Activated CD8-positive, alpha-beta memory T cell treated with anti-CD3 and anti-CD28 coated beads for 24 hours (primary cell): Measurements from ENCODE around the gene SASS6.
"Not testable (repeated sequence)": the region's sequence is repeated elsewhere in the genome, so short reads cannot be mapped to it uniquely, and the experiment has no call there.

Source experiments
- DNase-seq: peaks from one replicate; pipeline ENCODE4 v3.0.0-alpha.2; 2020

SASS6 gene

DNA sequence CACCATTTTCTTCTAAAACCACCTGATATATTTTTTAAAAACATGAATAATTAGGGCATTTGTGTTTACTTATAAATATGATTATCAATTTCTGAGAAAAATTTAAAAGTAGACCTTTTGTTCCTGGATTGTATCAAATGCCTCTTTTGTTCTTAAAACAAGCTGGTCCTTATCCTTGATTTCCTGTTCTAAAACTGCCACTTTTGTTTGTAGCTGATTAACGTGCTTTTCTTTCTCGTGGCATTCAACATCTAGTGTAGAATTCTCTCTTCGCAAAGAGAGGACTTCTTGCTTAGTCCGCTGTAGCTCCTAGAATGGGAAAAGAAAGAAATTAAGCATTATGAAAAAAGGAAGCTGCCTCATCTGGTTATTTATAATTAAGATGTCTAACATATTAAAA is 25.0 kb downstream of the SASS6 start:
- DNase-seq: no peak

- no peak for DNase-seq
These were observed 31.2 kb downstream of the SASS6 start for GRCh38 chr1:100101564-100101963.

GRCh38 chr1:100100202-100100601 is 32.5 kb downstream of the SASS6 start:
- DNase-seq: no peak

DNA sequence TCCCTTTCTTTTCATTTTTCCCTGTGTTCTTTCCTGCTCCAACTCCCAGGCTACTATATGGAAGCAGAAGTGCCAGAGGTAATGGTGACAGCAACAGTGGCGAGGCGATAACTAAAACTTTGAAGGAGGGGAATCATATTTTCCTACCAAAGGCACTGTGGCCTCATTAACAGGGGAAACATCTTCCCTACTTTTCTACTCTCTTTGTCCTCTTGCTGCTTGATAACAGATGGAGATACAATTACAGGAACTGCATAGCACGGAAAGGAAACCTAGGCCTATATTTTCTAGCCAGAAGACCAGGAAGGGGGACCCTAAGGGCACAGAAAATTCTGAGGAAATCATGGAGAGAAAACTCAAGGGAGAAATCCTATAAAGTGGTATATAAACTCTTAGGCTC is 42.3 kb downstream of the SASS6 start:
- DNase-seq: no peak

- no peak for DNase-seq
These were observed 43.6 kb downstream of the SASS6 start for GRCh38 chr1:100089082-100089481.

GRCh38 chr1:100087396-100087795 is 45.3 kb downstream of the SASS6 start:
- no peak for DNase-seq

DNA sequence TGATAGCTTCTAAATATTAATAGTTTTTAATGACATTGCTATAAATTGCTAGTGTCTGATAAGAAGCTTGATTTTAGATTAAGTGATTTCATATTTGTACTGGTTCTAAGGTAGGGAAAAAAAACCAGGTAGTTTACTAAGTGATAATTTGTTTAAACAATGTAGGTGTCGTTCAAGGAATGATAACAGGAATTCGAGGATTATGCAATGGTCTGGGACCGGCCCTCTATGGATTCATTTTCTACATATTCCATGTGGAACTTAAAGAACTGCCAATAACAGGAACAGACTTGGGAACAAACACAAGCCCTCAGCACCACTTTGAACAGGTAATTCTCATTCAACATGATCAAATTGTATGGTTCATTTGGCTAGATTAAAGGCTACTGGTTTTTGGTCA is 52.4 kb downstream of the SASS6 start:
- no peak for DNase-seq

GRCh38 chr1:100077531-100077930 is 55.2 kb downstream of the SASS6 start:
- DNase-seq: no peak

DNA sequence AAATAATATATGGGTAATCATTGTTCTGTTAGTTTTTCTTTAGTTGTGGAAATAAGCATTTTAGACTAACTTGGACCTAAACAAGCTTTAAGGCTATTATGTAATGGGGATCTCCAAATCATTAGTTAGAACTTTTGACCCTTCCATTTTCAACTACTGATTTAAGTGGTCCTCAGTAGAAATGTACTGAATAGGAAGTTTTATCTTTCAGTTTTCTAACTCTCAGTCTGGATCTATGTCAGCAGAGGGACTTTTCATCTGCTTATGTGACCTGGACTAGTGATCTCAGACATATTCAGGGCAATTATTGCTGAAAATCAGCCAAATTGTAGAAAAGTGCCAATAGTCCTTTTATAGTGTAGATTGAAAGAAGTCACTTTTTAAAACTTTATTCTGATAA is 56.0 kb downstream of the SASS6 start:
- DNase-seq: no peak

DNA sequence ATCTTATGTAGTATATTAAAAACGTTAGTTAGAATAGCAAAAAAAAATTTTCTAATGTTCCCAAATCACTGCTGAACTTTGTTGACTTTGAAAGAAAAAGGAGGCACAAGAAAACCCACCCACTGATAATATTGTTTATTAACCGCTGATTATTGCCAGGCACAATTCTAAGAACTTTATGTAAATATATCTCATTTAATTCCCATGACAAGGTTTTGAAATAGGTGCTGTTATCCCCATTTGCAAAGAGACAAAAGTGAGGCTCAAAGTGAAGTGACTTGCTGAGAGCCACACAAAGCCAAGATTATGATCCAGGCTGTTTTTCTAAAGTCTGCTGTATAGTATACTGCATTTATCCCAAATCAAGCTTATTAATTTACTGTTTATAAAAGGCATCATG is 56.4 kb downstream of the SASS6 start:
- DNase-seq: no peak

GRCh38 chr1:100075773-100076172 is 57.0 kb downstream of the SASS6 start:
- no peak for DNase-seq

- DNase-seq: no peak
These were observed 57.9 kb downstream of the SASS6 start for GRCh38 chr1:100074604-100075395.

DNA sequence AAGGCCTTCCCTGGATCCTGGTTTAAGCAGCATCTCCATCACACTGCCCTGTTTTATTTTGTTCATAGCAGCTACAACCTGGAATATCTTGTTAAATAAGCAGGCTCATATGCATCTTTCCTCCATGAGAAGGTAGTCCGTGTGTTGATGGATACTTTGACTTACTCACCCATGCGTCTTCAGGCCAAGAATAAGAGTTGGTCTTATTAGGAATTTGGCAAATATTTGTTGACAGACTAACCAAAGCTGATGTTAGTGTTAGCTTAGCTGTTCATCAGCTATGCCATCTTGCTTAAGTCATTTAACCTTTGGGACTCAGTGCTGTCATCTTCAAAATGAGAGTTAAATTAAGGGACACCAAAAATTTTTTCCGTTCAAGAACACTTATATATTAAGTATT is 59.2 kb downstream of the SASS6 start:
- no peak for DNase-seq

DNA sequence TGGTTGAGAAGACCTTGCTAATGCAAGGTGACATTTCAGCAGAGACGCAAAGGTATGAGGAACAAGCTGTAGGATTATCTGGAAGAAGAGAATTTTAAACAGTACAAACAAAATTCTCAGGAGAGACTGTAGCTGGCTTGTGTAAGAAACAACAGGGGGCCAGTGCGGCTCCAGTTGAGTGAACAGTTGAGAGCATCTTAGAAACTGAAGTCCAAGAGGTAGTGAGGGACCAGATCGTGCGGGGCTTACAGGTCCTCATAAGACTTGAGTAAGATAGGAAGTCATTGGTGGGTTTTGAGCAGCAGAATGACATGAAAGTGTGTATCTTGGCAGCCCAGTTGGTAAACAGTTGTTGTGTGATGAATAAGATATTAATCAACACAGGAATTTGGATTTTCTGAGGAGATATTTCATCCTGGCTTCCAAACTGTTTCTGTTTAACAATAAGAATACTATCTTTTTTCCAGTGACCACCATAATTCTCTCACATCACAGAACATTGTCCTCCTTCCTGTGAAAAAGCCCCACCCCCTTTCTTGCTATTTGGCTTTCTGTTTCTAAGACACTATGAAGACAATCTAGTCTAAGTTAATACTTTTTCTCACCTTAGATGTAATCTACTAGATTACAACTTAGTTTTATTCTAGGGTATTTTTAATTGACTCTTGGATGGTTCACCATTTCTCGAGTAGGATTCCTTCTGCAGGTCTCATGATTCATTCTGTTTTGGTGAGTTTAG is 62.4 kb downstream of the SASS6 start:
- DNase-seq: no peak

DNA sequence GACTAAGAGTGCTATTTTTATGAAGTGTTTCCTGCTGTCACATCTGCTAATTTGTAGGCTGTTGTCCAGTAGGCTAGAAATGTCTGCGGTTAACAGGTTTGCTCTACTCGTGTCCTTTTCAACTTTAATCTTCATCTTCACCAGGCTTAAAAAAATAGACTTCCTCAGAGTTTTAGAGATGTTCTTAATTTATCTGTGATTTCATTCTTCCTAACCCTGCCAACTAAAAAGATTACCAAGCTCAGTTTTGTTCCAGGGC is 66.8 kb downstream of the SASS6 start:
- no peak for DNase-seq

DNA sequence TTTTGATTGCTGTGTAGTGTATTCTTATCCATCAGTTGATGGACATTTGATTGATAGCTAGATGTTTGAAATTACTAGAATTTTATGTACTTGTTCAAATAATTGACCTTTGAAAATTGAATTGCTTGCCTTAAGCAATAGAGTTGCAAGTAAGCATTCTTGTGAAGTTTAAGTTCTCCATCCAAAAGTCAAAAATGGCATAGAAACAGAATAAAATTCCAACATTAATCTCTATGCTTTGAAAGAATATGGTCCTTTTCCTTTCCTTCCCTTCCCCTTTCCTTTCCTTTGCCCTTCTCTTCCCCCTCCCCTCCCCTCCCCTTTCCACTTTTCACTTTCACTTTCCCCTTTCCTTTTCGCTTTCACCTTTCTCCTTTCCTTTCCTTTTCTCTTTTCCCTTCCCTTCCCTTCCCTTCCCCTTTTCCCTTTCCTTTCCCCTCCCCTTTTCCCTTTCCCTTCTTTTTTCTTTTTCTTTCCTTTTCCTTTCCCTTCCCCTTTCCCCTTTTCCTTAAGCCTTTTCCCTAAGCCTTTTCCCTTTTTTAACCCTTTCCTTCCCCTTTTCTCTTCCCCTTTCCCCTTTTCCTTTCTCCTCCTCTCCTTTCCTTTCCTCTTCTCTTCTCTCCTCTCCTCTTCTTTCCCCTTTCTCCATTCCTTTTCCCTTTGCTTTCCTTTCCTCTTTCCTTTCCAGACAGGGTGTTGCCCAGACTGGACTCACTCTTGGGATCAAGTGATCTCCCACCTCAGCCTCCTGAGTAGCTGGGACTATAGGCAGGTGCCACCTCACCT is 67.4 kb downstream of the SASS6 start:
- no peak for DNase-seq

- DNase-seq: no peak
These were observed 71.0 kb downstream of the SASS6 start for GRCh38 chr1:100061681-100062080.

GRCh38 chr1:100053727-100054126 is 79.0 kb downstream of the SASS6 start:
- no peak for DNase-seq

DNA sequence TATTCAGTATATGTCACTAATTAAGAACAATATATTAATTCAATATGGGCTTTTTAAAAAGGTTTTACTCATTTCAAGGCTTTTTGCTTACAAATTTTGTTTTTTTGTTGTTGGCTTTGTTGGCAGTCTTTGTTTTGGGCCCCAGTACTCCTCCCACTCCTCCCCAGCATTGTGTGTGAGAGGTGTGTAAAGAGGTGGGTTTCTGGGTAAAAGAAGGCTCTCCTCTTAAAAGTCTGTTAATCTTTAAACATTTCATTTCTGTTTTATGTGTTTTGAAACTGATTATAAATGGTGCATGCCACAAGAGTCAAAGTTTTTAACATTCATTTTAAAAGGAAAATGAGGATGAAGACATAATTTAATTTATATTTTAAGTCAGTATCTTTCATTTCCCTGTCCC is 79.6 kb downstream of the SASS6 start:
- no peak for DNase-seq

- no peak for DNase-seq
These were observed 80.8 kb downstream of the SASS6 start for GRCh38 chr1:100051893-100052292.

DNA sequence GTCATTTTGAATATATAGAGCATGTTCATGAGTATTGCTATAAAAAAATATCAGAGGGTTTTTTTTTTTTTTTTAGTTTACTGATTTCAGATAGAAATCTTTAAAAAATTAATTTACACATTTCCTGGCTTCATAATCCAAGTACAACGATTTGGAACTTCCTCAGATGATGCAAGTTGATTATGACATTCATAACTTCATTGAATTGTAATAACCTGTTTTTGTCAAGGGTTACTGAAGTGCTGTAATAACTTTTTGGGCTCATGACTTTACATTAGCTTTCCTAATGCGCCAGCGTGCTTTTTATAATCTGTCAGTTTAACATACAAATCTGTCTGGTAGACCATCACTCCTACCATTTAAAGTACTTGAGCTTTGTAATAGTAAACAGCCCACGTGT is 81.3 kb downstream of the SASS6 start:
- no peak for DNase-seq

DNA sequence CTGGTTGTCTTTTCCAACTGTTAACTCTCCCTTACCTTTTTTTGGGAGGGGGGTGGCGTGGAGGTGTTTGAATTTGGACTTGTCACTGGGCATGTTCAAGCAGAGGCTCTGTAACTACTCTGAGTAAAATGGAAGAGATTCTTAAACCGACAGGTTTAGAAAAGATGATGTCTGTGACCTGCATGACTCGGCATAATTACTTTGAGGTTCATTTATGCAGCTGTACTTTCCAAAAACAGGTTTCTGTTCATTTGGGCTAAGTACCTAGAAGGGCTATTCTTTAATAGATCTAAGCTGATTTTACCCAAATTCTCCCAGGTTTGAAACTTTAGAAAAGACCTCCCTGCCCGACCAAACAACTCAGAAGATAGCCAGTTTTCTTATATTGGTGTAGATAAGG is 82.6 kb downstream of the SASS6 start:
- DNase-seq: no peak

DNA sequence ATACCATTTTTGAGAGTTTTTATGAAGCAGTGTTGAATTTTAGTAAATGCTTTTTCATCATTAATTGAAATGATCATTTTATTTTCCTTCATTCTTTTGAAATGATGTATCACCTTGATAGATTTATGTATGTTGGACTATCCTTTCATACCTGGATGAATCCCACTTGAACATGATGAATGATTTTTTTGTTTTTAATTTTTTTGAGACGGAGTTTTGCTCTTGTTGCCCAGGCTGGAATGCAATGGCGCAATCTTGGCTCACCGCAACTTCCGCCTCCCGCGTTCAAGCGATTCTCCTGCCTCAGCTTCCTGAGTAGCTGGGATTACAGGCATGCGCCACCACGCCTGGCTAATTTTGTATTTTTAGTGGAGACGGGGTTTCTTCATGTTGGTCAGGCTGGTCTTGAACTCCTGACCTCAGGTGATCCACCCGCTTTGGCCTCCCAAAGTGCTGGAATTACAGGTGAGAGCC is 85.5 kb downstream of the SASS6 start:
- not testable (repeated sequence) for DNase-seq

- no peak for DNase-seq
These were observed 87.5 kb downstream of the SASS6 start for GRCh38 chr1:100045206-100045605.
